Osteoblast (primary cell): ENCODE measurements around the gene NUDT1. TPM values are rescaled to one million over a fixed set of nuclear protein-coding genes. Genes with fewer than 3 reads are reported as not detected.

Experiments
- DNase-seq: peaks from one replicate; pipeline ENCODE4 v3.0.0; 2011; ENCODE audit warnings: low spot score, mixed read lengths; ENCODE audit not compliant: insufficient read length; ENCODE audit errors: missing footprints
- H2AFZ ChIP-seq: 2 replicates; pipeline ENCODE4 v1.6.0; 2011; ENCODE audit warnings: mild to moderate bottlenecking, low read length
- H3K27ac ChIP-seq: 2 replicates; pipeline ENCODE4 v1.5.1; 2011; ENCODE audit warnings: mild to moderate bottlenecking, low read depth, low read length, moderate library complexity
- H3K27me3 ChIP-seq: 2 replicates; pipeline ENCODE4 v1.6.0; 2012; ENCODE audit warnings: mild to moderate bottlenecking, control low read depth, inconsistent platforms, low read length, moderate library complexity; ENCODE audit not compliant: insufficient read depth
- H3K36me3 ChIP-seq: 2 replicates; pipeline ENCODE4 v1.5.1; 2011; ENCODE audit warnings: mild to moderate bottlenecking, low read length, control low read depth, moderate library complexity; ENCODE audit not compliant: insufficient read depth
- H3K4me1 ChIP-seq: 2 replicates; pipeline ENCODE4 v1.5.1; 2011; ENCODE audit warnings: mild to moderate bottlenecking, low read length, control low read depth, moderate library complexity; ENCODE audit not compliant: insufficient read depth
- H3K4me2 ChIP-seq: 2 replicates; pipeline ENCODE4 v1.6.0; 2011; ENCODE audit warnings: mild to moderate bottlenecking, low read length; ENCODE audit not compliant: insufficient read depth
- H3K4me3 ChIP-seq: fragments of 200-600 bp; sonication (generic); 3 replicates; pipeline ENCODE4 v1.5.1; 2012; ENCODE audit warnings: mild to moderate bottlenecking, low read length, inconsistent platforms; ENCODE audit not compliant: insufficient read depth
- H3K79me2 ChIP-seq: 2 replicates; pipeline ENCODE4 v1.6.0; 2012; ENCODE audit warnings: mild to moderate bottlenecking, low read length, control low read depth, inconsistent platforms; ENCODE audit not compliant: insufficient read depth
- H3K9me3 ChIP-seq: 2 replicates; pipeline ENCODE4 v1.5.1; 2011; ENCODE audit warnings: low read depth, low read length, control low read depth
- H4K20me1 ChIP-seq: 2 replicates; pipeline ENCODE4 v1.6.0; 2012; ENCODE audit warnings: mild to moderate bottlenecking, low read length, control low read depth; ENCODE audit not compliant: insufficient read depth
- total RNA-seq: library from RNA; depleted of rRNA; stranded (reverse); fragments of >200 nt; gene quantifications from 2 replicates; pipeline ENCODE4 v1.2.3, GENCODE V29; 2012
- TF ChIP-seq, protein P1 (sequence below): IDR thresholded peaks from 2 replicates; pipeline ENCODE4 v1.5.1; 2011; ENCODE audit warnings: mild to moderate bottlenecking, low read depth, low read length, moderate library complexity; ENCODE audit errors: extremely low read depth

Gene NUDT1
- total RNA-seq, 1 donor = 18.5 TPM

DNA sequence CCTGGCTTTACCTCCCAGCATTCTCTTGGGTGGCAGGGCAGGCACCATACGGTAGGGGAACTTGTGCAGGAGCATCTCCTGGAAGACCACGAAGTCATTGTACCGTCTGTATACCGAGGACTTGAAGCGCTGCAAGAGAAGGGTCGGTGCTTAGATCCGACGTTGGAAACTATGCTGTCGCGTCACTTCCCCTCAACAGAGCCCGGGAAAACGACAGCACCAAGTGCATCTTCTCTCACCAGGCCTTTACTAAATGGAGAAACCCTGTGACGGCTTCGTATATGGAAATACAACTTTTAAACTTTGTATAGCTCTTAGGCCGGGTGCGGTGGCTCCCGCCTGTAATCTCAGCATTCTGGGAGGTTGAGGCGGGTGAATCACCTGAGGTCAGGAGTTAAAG, 33.1 kb downstream of the NUDT1 start:
- peaks cover 20% of the 10 kb centered on the region for H3K79me2 ChIP-seq
- no peaks in the 10 kb centered on the region for H3K27me3 ChIP-seq
- H2AFZ ChIP-seq = no peak overlapping the region

DNA sequence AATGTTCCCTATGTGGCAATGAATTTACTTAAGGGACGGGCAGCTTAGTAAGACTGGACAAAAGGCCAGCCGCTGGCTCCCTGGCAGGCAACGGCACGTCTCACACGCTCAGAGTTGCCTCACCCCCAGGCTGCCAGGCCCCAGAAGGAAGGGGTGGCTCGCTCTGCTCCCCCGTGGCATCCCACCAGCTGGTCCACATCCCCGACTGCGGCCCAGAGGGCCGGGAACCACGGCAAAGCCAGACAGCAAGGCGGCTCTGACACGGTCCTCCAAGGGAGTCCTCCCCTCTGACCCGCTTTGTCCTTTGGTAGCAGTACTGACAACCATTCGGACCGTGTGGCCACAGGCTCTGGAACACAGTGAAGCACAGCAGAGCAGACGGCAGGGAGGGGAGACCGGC, 34.1 kb downstream of the NUDT1 start:
- Histone ChIP-seq H3K4me2 (no peak overlapping the region), H3K4me1 (no peaks in the 10 kb centered on the region), H3K9me3 (no peaks in the 10 kb centered on the region), H3K27me3 (no peaks in the 10 kb centered on the region), H3K36me3 (no peaks in the 10 kb centered on the region), H2AFZ (no peak overlapping the region), H3K79me2 (peaks cover 26% of the 10 kb centered on the region), H4K20me1 (no peaks in the 10 kb centered on the region), H3K4me3 (no peak overlapping the region), H3K27ac (no peak overlapping the region)
- no peak for DNase-seq
- TF ChIP-seq, protein P1, sequence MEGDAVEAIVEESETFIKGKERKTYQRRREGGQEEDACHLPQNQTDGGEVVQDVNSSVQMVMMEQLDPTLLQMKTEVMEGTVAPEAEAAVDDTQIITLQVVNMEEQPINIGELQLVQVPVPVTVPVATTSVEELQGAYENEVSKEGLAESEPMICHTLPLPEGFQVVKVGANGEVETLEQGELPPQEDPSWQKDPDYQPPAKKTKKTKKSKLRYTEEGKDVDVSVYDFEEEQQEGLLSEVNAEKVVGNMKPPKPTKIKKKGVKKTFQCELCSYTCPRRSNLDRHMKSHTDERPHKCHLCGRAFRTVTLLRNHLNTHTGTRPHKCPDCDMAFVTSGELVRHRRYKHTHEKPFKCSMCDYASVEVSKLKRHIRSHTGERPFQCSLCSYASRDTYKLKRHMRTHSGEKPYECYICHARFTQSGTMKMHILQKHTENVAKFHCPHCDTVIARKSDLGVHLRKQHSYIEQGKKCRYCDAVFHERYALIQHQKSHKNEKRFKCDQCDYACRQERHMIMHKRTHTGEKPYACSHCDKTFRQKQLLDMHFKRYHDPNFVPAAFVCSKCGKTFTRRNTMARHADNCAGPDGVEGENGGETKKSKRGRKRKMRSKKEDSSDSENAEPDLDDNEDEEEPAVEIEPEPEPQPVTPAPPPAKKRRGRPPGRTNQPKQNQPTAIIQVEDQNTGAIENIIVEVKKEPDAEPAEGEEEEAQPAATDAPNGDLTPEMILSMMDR = no peak

More for the DNA sequence above, 33.1 kb downstream of the NUDT1 start:
- Histone ChIP-seq H3K4me1 (no peaks in the 10 kb centered on the region), H3K27ac (no peak overlapping the region), H3K9me3 (no peaks in the 10 kb centered on the region), H3K4me3 (no peak overlapping the region), H3K4me2 (no peak overlapping the region), H4K20me1 (no peaks in the 10 kb centered on the region), H3K36me3 (no peaks in the 10 kb centered on the region)
- TF ChIP-seq, protein P1 = no peak
- peak; percentile 63 for DNase-seq

DNA sequence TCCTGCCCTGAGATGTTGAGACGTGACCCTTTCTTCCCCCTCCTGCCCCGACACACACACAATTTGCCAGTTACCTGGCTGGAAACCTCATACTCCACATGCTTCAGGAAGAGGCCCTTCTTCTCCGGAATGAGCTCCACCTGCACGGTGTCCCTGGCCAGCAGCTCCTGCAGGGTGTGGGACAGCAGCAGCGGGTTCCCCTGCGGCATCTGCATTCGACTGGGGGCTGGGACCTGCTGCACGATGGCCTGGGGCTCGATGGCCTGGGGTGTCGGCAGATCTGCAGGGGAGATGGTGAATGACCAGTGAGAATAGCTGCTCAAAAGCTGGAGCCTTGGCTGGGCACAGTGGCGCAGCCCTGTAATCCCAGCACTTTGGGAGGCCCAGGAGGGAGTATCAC, 36.0 kb downstream of the NUDT1 start:
- TF ChIP-seq, protein P1 = no peak
- Histone ChIP-seq H4K20me1 (no peaks in the 10 kb centered on the region), H3K36me3 (no peaks in the 10 kb centered on the region), H3K9me3 (no peaks in the 10 kb centered on the region), H3K4me1 (peaks cover 9% of the 10 kb centered on the region), H3K79me2 (peaks cover 43% of the 10 kb centered on the region), H3K4me2 (no peak overlapping the region), H3K27me3 (no peaks in the 10 kb centered on the region), H3K4me3 (no peak overlapping the region), H2AFZ (no peak overlapping the region), H3K27ac (no peak overlapping the region)
- DNase-seq = peak; percentile 66

DNA sequence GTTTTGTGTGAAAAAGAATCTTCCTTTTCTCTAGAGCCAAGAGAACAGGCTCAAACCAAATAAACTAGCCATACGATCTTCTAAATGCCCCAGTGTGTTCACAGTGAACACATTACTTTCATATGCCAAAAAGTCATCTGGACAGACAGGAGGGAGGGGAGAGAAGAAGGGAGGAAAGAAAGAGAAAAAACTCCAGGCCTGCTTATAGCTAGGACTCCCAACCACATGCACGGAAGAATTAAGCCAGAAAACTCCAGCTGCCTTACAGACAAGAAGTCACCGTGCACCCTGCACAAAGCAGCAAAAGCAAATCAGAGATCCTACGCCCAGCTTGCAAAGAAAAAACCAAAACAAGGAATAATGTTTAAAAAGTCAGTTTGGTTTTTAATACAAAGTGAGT, 37.9 kb downstream of the NUDT1 start:
- no peak overlapping the region for H2AFZ ChIP-seq
- no peak overlapping the region for H3K4me2 ChIP-seq
- peaks cover 9% of the 10 kb centered on the region for H3K4me1 ChIP-seq
- H3K36me3 ChIP-seq = no peaks in the 10 kb centered on the region
- no peak overlapping the region for H3K4me3 ChIP-seq
- no peaks in the 10 kb centered on the region for H3K9me3 ChIP-seq
- H3K27ac ChIP-seq = no peak overlapping the region
- peak; percentile 75 for DNase-seq
- TF ChIP-seq, protein P1 = no peak
- peaks cover 53% of the 10 kb centered on the region for H3K79me2 ChIP-seq
- no peaks in the 10 kb centered on the region for H3K27me3 ChIP-seq
- no peaks in the 10 kb centered on the region for H4K20me1 ChIP-seq
